Esophagus squamous epithelium (tissue), 5 donors: Measurements from ENCODE around the gene SYP. TPM values are rescaled to one million over a fixed set of nuclear protein-coding genes. Genes with fewer than 3 reads are reported as not detected.

Experiments used
- DNase-seq: peaks from one replicate; lab custom pipeline; 2025; lab: John Stamatoyannopoulos, UW
- H3K27ac ChIP-seq, 4 donors: fragments of 200-600 bp; sonication (generic); one replicate each; pipeline ENCODE4 v1.5.1; 2016 to 2019; ENCODE audit warnings: mild to moderate bottlenecking in 1 of 4
- H3K27me3 ChIP-seq, 4 donors: fragments of 200-600 bp; sonication (generic); 1 replicate in 3 of 4; 2 replicates in 1 of 4; pipeline versions ENCODE4 v1.5.1 to v1.6.0; 2017 to 2021; ENCODE audit warnings: antibody characterized with exemption in 1 of 4
- H3K36me3 ChIP-seq, 3 donors: fragments of 200-600 bp; sonication (generic); one replicate each; pipeline ENCODE4 v1.5.1; 2016 to 2019
- H3K4me1 ChIP-seq, 3 donors: fragments of 200-600 bp; sonication (generic); one replicate each; pipeline ENCODE4 v1.5.1; 2017 to 2019
- H3K4me3 ChIP-seq, 4 donors: fragments of 200-600 bp; sonication (generic); 1 replicate in 3 of 4; 2 replicates in 1 of 4; pipeline ENCODE4 v1.5.1; 2016 to 2019; ENCODE audit warnings: mild to moderate bottlenecking in 2 of 4, moderate library complexity in 1 of 4
- H3K9me3 ChIP-seq, 3 donors: fragments of 200-600 bp; sonication (generic); one replicate each; pipeline ENCODE4 v1.5.1; 2016 to 2019
- CTCF ChIP-seq, 6 experiments: fragments of 450-650 bp in 4 of 6; fragments of 200-600 bp in 2 of 6; sonication (generic) in 2 of 6; IDR thresholded peaks; one replicate each; pipeline ENCODE4 v1.5.1; 2016 to 2019; ENCODE audit warnings: antibody characterized with exemption in 6 of 6, mild to moderate bottlenecking in 4 of 6, moderate library complexity in 4 of 6
- POLR2A ChIP-seq, 4 donors: fragments of 450-650 bp; IDR thresholded peaks; one replicate each; pipeline ENCODE4 v1.6.1; 2017; ENCODE audit warnings: antibody characterized with exemption in 4 of 4, mild to moderate bottlenecking in 4 of 4, moderate library complexity in 3 of 4
- WGBS, 2 donors: methylation state at CpG; one replicate each; pipeline ENCODE4 v1.1.5; 2018; 5-methylcytosine and 5-hydroxymethylcytosine counted together
- intact Hi-C: fragments of 100-400 bp; cut with DNase I; formaldehyde crosslinking; loops from one replicate; pipeline ENCODE4 v1.15.0; 2022
- total RNA-seq, 4 donors: library from RNA; depleted of rRNA; stranded (reverse); fragments of >200 nt; gene quantifications; one replicate each; pipeline ENCODE4 v1.1.0, GENCODE V29; 2016
- donor health status: DM: yes; HTN: yes; CAD: no.

The SYP gene
- total RNA-seq, 4 donors from 2014 or later = 0.15 to 0.57 (median 0.37) TPM

- no peaks in the 10 kb centered on the region for H3K9me3 ChIP-seq
- DNase-seq = no peak
- 91 to 100% methylated on average over 2 of the region's 2 CpGs for WGBS, 2 donors
- no peaks in the 10 kb centered on the region for H3K36me3 ChIP-seq
- peaks cover 3 to 27% (median 4%) of the 10 kb centered on the region in 3 donors for H3K4me1 ChIP-seq
- H3K4me3 ChIP-seq = no peak overlapping the region
- H3K27me3 ChIP-seq = no peaks in the 10 kb centered on the region
- TF ChIP-seq CTCF (IDR thresholded peaks at IDR 0.05) (no peak), POLR2A (IDR thresholded peaks at IDR 0.05) (no peak)
- intact Hi-C loops = no loop called here
- H3K27ac ChIP-seq = no peak overlapping the region
These were observed 32.5 kb upstream of the SYP start for GRCh38 chrX:49232525-49232924.

- H3K4me1 ChIP-seq = peaks cover 3 to 21% (median 4%) of the 10 kb centered on the region in 3 donors
These were observed 31.5 kb upstream of the SYP start for GRCh38 chrX:49231333-49232000.

GRCh38 chrX:49230500-49231232, 30.7 kb upstream of the SYP start:
- Histone ChIP-seq H3K9me3 (no peaks in the 10 kb centered on the region), H3K36me3 (no peaks in the 10 kb centered on the region), H3K27ac (peak overlapping the region; percentile 36 to 72 (median 60)), H3K4me1 (peaks cover 0 to 14% (median 4%) of the 10 kb centered on the region in 3 donors), H3K4me3 (peak overlapping the region; percentile 22 to 61 (median 38)), H3K27me3 (no peaks in the 10 kb centered on the region)
- DNase-seq = peak; percentile 16
- intact Hi-C loops = no loop called here
- 17% methylated on average over 2 of the region's 44 CpGs; no CpG with 5 or more reads in 1 of the 2 donors for WGBS, 2 donors
- TF ChIP-seq POLR2A (IDR thresholded peaks at IDR 0.05) (no peak), CTCF (IDR thresholded peaks at IDR 0.05) (peak in 2 of 6 experiments; percentile 8 to 23)

More at GRCh38 chrX:49231333-49232000, 31.5 kb upstream of the SYP start:
- TF ChIP-seq CTCF (IDR thresholded peaks at IDR 0.05) = no peak
- TF ChIP-seq POLR2A (IDR thresholded peaks at IDR 0.05) = no peak
- H3K4me3 ChIP-seq = peak overlapping the region in 1 of 4 donors; percentile 61
- DNase-seq = no peak
- 92% methylated on average over 7 of the region's 10 CpGs; no CpG with 5 or more reads in 1 of the 2 donors for WGBS, 2 donors
- intact Hi-C loops = no loop called here
- H3K27me3 ChIP-seq = no peaks in the 10 kb centered on the region
- H3K36me3 ChIP-seq = no peaks in the 10 kb centered on the region
- no peaks in the 10 kb centered on the region for H3K9me3 ChIP-seq
- H3K27ac ChIP-seq = peak overlapping the region in 3 of 4 donors; percentile 36 to 72 (median 55)

- Histone ChIP-seq H3K36me3 (no peaks in the 10 kb centered on the region), H3K27me3 (no peaks in the 10 kb centered on the region), H3K4me1 (peaks cover 0 to 14% (median 4%) of the 10 kb centered on the region in 3 donors), H3K9me3 (no peaks in the 10 kb centered on the region), H3K27ac (no peak overlapping the region), H3K4me3 (no peak overlapping the region)
- 75 to 88% methylated on average over 5 to 17 of the region's 17 CpGs for WGBS, 2 donors
- no peak for DNase-seq
- intact Hi-C loops = no loop called here
- TF ChIP-seq POLR2A (IDR thresholded peaks at IDR 0.05) = no peak
- TF ChIP-seq CTCF (IDR thresholded peaks at IDR 0.05) = no peak
These were observed 28.2 kb upstream of the SYP start for GRCh38 chrX:49228185-49228584.

GRCh38 chrX:49227726-49228125, 27.7 kb upstream of the SYP start:
- intact Hi-C loops = no loop called here
- no peaks in the 10 kb centered on the region for H3K27me3 ChIP-seq
- peaks cover 0 to 14% (median 4%) of the 10 kb centered on the region in 3 donors for H3K4me1 ChIP-seq
- H3K4me3 ChIP-seq = no peak overlapping the region
- H3K36me3 ChIP-seq = no peaks in the 10 kb centered on the region
- WGBS, 2 donors = 76 to 80% methylated on average over 1 to 2 of the region's 2 CpGs
- no peaks in the 10 kb centered on the region for H3K9me3 ChIP-seq
- no peak overlapping the region for H3K27ac ChIP-seq
- TF ChIP-seq POLR2A (IDR thresholded peaks at IDR 0.05) (no peak), CTCF (IDR thresholded peaks at IDR 0.05) (no peak)
- DNase-seq = no peak
